GM21367 (cell line): ENCODE results near the gene F8.
"Not testable (repeated sequence)": the region's sequence is repeated elsewhere in the genome, so short reads cannot be mapped to it uniquely, and the experiment has no call there.

Experiments used
- ATAC-seq: cut with Tn5 transposase; IDR thresholded peaks from one replicate; pipeline ENCODE4 v1.9.1; 2021; ENCODE audit not compliant: unreplicated experiment

Gene F8

DNA sequence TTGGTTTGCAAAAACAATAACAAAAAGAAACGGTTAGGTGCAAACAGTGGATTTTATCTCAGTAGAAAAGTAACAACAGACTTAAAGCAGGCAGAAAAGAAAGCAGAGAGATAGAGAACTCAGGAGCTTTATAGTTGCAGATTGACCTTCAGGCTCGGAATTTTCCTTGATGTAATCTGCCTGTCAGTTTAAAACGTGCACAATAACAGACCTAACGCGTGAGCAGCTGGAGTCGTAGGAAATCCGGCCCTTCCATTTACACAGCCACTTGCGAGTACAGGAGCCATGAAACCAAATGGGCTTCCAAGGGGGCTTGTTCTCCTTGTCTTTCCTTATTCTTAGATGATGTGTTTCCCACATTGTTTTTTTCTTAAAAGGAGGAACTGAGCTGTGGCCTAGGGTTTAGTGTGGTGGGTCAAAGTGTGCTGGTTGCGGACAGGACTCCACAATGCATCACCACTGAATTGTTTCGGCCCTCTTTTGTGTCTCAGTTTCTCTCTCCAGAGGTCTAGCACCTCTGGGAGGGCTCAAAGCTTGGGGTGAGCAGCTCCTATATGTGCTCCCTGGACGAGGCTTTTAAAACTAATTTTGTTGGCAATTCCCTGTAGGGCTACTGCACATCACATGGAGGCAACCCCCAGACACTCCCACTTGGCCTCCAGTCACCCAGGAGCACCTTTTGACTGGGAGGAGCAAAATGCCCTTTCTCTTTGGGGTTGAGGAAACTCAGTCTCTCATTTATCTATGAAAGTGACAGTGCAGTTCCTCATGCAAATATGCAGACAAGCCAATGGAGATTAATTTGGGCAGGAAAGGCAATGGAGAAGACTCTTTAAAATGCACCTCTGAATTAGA lies 203.4 kb downstream of the F8 start:
- no peak for ATAC-seq

DNA sequence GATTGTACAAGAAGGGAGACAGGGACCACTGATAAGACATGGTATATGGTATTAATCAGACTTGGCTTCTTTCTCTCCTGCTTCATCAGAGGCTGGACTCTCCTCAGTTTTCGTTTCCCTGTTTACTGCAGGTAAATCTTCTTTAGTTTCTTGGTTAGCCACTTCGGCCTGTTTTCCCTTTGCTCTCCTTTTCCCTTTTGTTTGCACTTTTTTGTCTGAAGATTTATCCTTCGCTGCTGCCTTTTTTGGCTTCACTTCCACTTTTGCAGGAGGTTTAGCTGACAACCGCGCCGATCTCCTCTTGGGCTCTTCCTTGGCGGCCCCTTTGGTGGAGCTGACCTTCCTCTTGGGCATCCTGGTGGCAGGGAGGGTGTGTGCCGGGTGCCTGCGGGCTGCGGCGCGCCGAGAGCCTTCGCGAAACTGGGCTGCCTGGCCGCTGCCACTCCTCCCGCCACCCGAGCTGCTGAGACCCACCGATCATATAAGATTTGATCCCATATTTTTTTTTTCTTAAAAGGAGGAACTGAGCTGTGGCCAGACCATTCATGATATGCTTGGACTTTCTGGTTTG lies 205.4 kb downstream of the F8 start:
- ATAC-seq = not testable (repeated sequence)

DNA sequence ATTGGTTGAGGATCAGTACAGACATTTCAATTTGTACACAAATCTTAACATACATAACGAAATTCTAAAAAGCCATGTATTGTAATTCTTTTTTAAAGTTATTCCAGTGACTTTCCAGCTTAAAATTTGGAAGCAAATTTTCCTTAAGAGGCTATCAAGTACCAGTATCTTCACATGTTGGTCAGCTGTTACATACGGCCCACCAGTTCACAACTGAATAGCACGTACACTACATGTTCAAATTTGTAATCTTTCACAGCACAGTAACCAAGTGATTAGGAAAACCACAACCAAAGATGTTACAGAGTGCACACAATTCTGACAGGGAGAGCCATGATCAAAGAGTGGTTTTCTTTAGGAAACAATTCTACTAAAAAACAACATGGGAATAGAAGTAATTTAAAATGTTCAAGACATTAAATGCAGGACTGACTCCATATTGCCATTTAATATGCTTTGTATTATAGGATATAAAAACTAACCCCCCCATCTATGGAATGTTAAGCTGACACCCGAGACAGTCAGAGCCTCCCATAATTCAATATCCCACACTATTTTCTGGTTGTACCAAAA lies 206.1 kb downstream of the F8 start:
- ATAC-seq = not testable (repeated sequence)

DNA sequence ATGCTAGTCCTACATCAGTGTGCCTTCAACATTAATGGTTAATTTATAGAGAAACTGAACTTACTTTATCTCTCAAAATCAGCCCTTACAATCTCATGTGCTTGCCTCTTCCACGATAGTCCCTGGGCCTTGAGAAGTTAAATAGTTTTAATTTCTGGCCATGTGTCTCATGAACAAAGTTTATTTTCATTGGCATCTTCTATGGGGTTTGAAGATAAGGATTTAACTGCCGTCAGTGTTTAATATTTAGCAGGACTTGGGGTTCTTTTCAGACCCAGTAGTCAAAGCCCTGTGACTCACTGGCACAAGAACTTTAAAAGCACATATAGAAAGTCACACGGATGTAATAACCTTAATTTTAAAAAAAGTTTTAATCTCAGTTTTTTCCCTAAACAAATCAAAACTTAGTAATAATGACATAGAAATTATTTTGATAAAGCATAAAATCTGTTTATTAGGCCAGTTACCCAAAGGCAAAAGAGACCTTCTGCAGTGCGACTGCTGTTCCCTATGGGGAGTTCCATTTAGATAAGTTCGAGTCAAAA lies 207.2 kb downstream of the F8 start:
- ATAC-seq = no peak

DNA sequence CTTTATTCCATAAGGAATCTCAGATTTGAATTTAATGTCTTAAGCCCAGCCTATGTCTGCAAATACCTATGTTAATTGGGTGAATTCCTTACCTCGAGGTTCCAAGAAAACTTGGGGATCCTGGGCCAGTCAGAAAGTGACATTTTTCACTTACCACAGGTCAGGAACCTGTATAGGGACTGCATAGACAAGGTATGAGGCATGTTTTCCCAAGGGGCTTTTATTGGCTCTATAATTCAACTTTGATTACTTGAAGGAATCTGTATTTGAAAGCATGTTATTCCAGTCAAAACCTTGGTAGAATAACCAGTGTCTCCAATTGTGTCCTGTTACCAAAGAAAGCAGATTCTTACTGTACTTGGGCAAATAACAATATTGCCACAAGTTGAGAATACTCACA lies 208.7 kb downstream of the F8 start:
- ATAC-seq = no peak

DNA sequence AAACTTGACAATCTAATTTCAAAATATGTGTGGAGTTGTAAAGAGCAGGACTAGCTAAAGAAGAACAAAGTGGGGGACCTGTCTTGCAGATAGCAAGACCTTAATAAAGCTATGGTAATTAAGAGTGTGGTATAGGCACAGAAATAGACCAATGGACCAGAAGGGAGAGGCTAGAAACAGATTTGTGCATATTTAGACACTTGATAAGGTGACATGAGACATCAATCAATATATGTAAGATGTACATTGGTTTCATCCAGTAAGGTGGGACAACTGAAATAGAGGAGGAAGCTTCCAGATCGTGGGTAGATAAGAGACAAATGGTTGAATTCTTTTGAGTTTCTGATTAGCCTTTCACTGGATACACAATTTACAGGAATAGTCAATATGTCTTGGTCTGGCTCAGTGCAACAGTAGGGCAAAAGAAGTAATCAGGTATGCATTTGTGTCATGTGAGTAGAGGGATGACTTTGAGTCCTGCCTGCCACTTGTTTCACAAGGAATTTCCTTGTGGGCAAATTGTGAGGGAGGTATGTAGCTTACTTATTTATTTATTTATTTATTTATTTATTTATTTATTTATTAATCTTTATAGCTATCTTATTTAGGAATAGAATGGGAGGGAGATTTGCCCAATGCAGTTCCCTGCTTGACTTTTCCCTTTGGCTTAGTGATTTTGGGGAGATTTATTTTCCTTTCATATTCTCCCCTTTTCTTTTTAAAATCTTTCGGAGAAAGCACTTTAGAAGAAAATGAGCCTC lies 210.0 kb downstream of the F8 start:
- no peak for ATAC-seq

DNA sequence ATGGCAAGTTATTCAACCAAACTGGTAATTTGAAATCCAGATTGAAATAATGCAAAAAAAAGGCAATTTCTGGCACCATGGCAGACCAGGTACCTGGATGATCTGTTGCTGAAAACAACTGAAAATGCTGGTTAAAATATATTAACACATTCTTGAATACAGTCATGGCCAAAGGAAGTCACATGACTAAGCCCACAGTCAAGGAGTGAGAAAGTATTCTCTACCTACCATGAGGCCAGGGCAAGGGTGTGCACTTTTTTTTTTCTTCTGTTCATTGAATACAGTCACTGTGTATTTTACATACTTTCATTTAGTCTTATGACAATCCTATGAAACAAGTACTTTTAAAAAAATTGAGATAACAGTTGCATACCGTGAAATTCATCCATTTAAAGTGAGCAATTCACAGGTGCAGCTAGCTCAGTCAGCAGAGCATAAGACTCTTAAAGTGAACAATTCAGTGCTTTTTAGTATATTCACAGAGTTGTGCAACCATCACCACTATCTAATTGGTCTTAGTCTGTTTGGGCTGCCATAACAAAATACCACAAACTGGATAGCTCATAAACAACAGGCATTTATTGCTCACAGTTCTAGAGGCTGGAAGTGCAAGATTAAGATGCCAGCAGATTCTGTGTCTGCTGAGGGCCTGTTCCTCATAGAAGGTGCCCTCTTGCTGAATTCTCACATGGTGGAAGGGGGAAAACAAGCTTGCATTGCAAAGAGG lies 212.4 kb downstream of the F8 start:
- ATAC-seq = no peak

DNA sequence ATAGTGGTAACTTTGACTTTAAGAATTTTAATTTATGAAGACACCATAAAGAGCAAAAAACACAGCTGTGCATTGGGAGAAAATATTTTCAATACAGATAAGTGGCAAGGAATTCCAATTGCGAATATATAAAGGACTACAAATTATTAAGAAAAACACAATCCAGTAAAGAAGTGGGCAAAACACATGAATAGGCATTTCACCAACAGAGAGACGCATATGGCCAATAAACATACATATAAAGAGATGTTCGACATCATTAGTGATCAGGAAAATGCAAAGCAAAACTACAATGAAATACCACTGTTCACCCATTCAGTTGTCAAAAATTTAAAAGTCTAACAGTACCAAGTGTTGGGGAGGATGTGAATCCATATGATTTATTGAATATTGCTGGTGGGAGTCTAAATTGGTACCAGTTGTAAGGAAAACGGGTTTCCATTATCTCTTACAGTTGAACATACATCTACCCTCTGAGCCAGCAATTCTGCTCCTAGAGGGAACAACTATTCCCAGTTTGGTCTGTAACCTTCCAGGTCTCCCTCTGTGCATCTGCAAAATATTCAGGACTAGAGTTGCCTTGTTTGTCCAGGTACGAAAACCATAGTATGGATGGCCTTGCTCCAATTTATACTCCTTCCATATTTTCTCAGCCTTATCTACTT lies 215.6 kb downstream of the F8 start:
- ATAC-seq = no peak

DNA sequence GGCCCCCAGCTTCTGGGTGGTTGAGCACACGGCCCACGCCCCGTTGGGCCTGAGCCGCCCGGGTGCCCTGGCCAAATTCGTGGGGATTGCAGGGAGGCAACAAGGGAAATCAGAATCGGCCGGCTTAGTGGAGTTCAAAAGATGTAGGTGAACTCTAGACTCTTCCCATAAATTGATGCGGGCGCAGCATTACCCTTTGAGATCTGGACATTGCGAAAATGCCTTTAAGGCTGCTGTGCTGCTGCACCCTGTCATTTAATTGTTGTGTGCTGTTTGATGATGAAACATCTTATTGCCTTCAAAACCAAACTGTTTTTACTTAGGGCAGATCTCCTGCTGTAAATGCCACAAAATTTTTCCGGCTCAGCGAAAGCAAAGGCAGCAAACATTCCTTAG lies 216.8 kb downstream of the F8 start:
- ATAC-seq = no peak

DNA sequence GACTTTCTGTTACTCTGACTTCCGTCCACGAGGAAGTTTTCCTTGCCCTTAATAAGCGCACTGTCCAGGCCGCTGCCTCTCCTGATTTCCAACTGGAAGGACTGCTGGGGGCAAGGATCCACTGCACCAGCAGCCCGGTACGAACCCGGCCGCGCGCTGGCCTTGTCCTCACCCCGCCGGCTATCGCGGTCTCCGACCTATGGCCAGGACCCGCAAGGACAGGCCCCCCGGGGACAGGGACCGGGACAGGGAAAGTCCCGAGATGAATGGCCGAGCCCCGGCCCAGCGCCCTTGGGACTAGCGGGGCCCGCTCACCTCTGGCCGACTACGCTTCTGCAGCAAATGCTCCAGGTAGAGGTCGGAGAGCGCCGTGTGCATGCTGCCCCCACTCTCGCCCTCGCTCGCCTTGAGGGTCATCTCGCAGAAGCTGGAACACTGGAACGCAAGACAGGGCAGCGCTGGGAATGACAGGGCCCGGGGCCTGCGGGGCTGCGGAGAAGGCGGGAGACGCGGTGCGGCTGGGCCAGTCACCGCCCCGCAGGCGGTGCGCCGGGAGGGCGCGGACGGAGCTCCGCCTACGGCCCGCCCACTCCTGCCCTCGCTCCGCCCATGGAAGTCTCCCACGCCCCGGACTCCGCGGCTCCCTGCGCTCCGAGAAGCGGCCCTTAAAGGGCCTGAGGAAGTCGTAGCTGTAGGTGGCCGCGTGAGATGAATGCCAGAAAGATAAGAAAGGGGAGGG lies 217.4 kb downstream of the F8 start, which contains the start of gene MPP1:
MPP1 (minus strand) TSS at position 529 of the 739 bp plus-strand sequence; CDS start at position 417, 112 bp downstream.
- peak; percentile 83 for ATAC-seq

DNA sequence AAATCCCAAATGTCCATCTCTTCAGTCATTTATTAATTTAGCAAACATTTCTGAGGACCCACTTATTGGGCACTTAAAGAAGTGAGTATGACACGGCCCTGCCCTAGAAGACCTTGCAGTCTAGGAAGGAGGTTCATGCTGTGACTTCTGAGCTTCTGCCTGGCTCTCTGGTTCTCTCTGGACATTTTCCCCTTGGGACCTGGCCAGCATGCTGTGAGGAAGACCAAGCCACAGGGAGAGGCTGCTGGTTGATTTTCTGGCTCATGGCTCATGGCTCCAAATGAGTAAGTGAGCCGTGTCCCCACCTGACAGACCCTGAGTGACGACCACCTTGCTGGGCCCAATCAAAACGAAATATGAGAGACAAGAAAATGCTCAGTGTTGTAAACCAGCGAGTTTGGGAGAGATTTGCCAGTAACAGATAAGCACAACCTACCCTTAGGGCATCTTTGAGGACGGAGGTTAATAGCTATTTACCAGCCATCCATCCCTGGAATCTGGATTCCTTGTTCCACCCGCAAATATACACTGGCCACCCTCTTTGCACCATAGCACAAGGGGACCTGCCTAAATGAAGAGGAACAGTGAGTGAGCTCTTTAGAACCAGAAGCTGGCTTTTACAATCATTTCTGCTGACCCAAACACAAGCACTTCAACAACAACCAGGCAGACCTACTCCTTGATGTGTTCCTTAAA lies 218.1 kb downstream of the F8 start:
- ATAC-seq = peak; percentile 11

DNA sequence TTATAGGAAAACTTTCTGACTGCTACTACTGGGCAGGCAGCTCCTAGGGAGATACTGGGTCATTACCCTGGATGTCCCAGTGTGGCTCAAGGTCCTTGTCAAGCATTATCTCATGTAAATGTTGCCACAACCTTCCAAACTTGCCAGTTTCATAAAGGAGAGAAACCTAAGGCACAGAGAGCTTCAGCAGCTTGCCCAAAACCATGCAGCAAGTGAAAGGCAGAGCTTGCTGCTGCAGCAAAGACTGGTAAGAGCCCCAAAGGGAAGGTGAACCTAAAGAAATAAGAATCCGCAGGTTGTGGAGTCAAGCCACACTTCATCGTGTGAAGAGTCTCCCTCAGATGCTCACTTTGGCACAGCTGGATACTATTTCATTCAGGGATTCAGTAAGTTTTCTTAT lies 219.6 kb downstream of the F8 start:
- no peak for ATAC-seq

DNA sequence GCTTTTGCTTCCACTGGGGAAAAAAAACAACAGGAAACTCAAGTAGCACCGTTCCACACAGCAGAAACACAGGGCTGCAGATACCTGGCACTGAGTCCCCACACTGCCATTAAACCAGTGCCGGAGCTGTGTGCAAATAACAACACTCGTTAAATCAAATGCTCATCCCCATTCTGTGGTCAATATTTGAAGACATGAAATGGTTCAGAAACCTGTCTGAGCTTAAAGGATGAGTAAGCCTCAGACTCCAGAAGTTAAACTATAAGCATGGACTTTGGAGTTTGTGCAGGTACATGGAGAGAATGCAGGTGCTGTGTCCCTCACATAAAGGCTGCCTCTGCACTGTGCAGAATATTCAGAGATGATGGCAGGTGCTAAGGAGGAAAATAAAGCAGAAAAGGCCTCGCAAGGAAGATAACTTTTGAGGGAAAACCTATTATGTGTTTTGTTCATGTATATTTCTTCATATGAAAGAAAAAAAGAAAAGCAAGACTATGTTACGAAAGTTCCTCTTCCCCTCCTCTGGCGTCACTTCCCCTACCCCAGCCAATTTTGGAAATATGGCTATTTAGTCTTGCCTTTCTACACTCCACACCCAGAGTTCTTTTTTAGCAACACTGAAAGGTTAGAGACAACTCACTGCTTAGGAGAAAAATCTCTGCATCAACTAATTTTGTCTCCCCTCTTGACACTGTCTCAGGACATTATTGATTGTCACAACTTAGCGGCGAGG lies 221.9 kb downstream of the F8 start:
- ATAC-seq = no peak

DNA sequence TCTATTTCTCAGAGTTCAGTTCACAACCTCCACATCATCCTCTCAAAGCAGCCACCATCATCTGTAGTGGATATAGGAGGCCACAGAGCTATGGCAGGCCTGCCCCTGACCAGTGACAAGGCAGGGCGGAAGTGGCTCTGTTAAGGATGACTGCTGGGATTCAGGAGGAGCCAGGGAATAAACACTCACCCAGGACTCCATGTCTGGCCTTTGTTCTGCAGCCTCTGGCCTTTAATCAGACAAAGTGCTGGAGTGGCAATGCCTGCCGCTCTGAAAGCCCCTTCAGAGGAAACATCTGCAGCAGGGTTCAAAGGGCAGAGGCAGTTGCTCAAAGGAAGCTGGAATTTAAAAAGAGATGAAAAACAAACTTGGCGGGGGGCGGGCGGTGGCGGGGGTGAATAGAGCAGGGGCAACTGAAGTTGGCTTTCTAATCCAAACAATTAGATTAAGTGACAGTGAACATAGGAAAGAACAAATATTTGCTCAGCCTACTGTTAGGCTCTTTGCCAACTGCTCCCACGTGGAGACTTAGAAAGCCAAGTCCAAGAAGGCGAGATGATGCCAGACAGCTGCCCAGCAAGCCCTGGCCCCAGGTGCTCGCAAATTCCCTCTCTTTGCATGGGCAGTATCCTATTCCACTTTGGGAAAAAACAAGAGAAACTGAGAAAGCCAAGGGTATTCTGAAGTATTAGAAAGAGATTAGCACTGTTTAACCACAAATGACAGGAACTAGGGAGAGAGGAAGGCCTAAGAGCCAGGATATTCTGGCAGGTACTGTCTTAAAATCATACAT lies 222.8 kb downstream of the F8 start:
- no peak for ATAC-seq

DNA sequence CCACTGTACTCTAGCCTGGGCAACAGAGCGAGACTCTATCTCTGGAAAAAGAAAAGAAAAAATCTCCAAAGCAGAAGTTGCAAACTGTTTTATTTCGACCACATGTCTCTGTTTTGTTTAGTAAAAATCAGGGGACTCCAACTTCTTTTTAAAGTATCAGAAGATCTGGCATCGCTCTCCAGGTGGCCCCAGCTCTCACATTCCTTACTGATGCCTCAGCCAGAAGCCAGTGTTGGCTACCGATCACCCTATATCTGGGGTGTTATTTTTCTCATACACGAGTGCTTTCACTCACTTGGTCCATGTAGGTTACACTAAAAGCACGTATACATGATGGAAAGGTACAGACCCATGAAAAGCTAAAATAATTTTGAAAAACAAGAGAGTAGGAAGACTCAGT lies 225.5 kb downstream of the F8 start:
- no peak for ATAC-seq

DNA sequence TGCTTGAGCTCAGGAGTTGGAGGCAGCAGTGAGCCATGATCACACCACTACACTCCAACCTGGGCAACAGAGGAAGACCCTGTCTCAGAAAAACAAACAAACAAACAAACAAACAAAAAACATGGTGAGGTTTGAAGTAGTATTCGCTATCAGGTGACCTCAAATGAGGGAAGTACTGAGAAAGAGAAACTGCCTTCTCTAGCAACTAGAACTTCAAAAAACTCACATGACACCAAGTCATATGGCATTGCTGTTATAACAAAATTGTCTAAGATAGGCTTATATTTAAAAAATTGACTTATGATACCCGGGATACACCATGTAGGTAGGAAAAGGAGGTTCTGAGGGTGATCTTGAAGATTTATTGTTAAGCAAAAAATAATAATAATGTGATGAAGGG lies 227.5 kb downstream of the F8 start:
- ATAC-seq = no peak

DNA sequence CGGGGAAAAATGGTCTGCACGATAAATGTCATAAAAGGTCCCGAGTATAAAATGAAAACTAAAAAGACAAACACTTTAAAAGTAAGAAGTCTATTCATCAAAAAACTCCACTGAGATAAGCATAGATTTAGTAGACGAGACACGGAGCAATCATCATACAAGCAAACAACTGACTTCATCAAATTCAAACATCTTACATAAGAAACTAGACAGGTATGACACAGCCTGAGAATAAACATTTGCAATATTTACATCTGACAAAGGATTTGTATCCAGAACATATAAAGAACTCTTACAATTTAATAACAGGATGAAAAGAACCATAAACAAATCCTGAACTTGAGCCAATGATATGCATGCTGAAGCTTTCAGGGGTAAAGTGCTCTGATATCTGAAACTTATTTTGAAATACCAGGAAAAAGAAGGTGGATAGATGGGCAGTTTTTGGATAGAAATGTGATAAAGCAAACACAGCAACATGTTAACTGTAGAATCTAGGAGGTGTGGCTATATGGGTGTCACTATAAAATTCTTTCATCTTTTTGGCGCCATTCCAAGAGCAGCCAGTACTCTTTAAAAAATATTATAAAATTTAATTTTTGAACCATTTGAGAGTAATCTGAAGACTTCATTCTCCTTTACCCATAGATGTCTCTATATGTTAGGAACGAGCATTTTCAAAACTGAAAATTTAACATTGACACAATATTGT lies 229.3 kb downstream of the F8 start:
- no peak for ATAC-seq
